Testis (tissue), 3 donors: ENCODE measurements around the gene AKAP8L. TPM values are rescaled to one million over a fixed set of nuclear protein-coding genes. Genes with fewer than 3 reads are reported as not detected.

Experiments used
- DNase-seq: peaks from one replicate; pipeline ENCODE4 v3.0.0-alpha.2; 2019
- H3K27ac ChIP-seq, 2 donors: fragments of 200-600 bp; sonication (generic); one replicate each; pipeline ENCODE4 v1.5.1; 2019
- H3K27me3 ChIP-seq: fragments of 200-600 bp; sonication (generic); one replicate; pipeline ENCODE4 v1.5.1; 2019
- H3K36me3 ChIP-seq: fragments of 200-600 bp; sonication (generic); one replicate; pipeline ENCODE4 v1.5.1; 2017; ENCODE audit warnings: low read depth; ENCODE audit errors: missing control alignments
- H3K4me1 ChIP-seq: fragments of 200-600 bp; sonication (generic); one replicate; pipeline ENCODE4 v1.5.1; 2019
- H3K4me3 ChIP-seq, 2 donors: fragments of 200-600 bp; sonication (generic); one replicate each; pipeline ENCODE4 v1.5.1; 2017 to 2019
- H3K9me3 ChIP-seq: fragments of 200-600 bp; sonication (generic); one replicate; pipeline ENCODE4 v1.5.1; 2017
- POLR2A ChIP-seq: fragments of 450-650 bp; IDR thresholded peaks from one replicate; pipeline ENCODE4 v1.6.1; 2017; ENCODE audit warnings: antibody characterized with exemption, mild to moderate bottlenecking, moderate library complexity
- WGBS, 2 donors: methylation state at CpG; one replicate each; pipeline ENCODE4 v1.1.5; 2018; 5-methylcytosine and 5-hydroxymethylcytosine counted together
- intact Hi-C: fragments of 100-400 bp; cut with DNase I; formaldehyde crosslinking; loops from one replicate; pipeline ENCODE4 v1.15.1; 2023; ENCODE audit warnings: low total_unique reads
- polyA plus RNA-seq: library from polyadenylated mRNA; stranded (reverse); fragments of 350-450 nt; fragmentation: Illumina TruSeq; extraction: RNeasy Lipid Tissue Mini Kit (QIAGEN cat#74804); gene quantifications from one replicate; pipeline ENCODE4 v1.2.3, GENCODE V29; 2014; ENCODE audit warnings: low read depth, low replicate concordance; ENCODE audit not compliant: insufficient read depth
- total RNA-seq, 2 donors: library from RNA; depleted of rRNA; stranded (reverse); fragments of >200 nt; gene quantifications; one replicate each; pipeline ENCODE4 v1.2.3, GENCODE V29; 2016
- TF ChIP-seq, protein P1 (sequence below), 3 experiments: fragments of 450-650 bp in 2 of 3; fragments of 200-600 bp in 1 of 3; sonication (generic) in 1 of 3; IDR thresholded peaks; one replicate each; pipeline ENCODE4 v1.5.1; 2016 to 2019; ENCODE audit warnings: antibody characterized with exemption in 3 of 3, mild to moderate bottlenecking in 2 of 3, moderate library complexity in 1 of 3

The AKAP8L gene
- total and polyA plus RNA-seq, 3 donors from 2014 or later, result 131 to 399 (median 334) TPM

DNA sequence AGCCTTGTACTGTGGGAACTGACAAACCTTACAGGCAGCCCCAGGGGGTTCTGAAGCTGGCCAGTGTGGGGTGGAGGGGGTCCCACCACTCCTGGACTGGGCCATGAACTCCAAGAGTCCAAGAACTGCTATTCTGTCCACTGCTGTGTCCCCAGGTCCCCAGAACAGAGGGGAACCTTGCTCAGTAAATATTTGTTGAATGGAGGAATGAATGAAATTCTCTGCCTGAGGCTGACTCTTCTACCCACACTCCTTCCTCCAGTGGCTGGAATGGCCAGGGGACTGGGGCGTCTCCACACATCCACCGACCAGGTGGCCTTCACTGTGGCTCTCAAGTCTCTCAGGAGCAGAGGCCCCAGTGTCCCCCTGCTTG is 19.3 kb upstream of the AKAP8L start:
- no peak for DNase-seq
- Histone ChIP-seq H3K27me3 (no peaks in the 10 kb centered on the region), H3K36me3 (no peaks in the 10 kb centered on the region), H3K4me1 (peaks cover 6% of the 10 kb centered on the region), H3K9me3 (no peaks in the 10 kb centered on the region), H3K4me3 (no peak overlapping the region), H3K27ac (no peak overlapping the region)
- WGBS, 2 donors, result 87 to 92% methylated on average over 2 of the region's 2 CpGs
- intact Hi-C loops, result loop anchor here (10.0 kb wide), 1 partner anchor 173 kb away; no protein-coding TSS in a partner anchor
- TF ChIP-seq POLR2A, result no peak

- Histone ChIP-seq H3K9me3 (no peaks in the 10 kb centered on the region), H3K27me3 (no peaks in the 10 kb centered on the region), H3K4me3 (no peak overlapping the region), H3K36me3 (no peaks in the 10 kb centered on the region), H3K4me1 (peaks cover 6% of the 10 kb centered on the region), H3K27ac (no peak overlapping the region)
- 86 to 87% methylated on average over 10 of the region's 10 CpGs for WGBS, 2 donors
- no peak for DNase-seq
- TF ChIP-seq, protein P1, sequence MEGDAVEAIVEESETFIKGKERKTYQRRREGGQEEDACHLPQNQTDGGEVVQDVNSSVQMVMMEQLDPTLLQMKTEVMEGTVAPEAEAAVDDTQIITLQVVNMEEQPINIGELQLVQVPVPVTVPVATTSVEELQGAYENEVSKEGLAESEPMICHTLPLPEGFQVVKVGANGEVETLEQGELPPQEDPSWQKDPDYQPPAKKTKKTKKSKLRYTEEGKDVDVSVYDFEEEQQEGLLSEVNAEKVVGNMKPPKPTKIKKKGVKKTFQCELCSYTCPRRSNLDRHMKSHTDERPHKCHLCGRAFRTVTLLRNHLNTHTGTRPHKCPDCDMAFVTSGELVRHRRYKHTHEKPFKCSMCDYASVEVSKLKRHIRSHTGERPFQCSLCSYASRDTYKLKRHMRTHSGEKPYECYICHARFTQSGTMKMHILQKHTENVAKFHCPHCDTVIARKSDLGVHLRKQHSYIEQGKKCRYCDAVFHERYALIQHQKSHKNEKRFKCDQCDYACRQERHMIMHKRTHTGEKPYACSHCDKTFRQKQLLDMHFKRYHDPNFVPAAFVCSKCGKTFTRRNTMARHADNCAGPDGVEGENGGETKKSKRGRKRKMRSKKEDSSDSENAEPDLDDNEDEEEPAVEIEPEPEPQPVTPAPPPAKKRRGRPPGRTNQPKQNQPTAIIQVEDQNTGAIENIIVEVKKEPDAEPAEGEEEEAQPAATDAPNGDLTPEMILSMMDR (IDR thresholded peaks at IDR 0.05), result peak in 1 of 3 experiments; percentile 12
- no peak for TF ChIP-seq POLR2A
- intact Hi-C loops, result loop anchor here (10.0 kb wide), 1 partner anchor 173 kb away; no protein-coding TSS in a partner anchor
These were observed 18.8 kb upstream of the AKAP8L start for GRCh38 chr19:15437355-15438123.

- Histone ChIP-seq H3K27ac (no peak overlapping the region), H3K27me3 (no peaks in the 10 kb centered on the region), H3K4me3 (no peak overlapping the region), H3K36me3 (no peaks in the 10 kb centered on the region), H3K9me3 (no peaks in the 10 kb centered on the region), H3K4me1 (peaks cover 6% of the 10 kb centered on the region)
- intact Hi-C loops, result loop anchor here (10.0 kb wide), 1 partner anchor 172 kb away; no protein-coding TSS in a partner anchor
- TF ChIP-seq, protein P1 (IDR thresholded peaks at IDR 0.05), result no peak
- TF ChIP-seq POLR2A, result no peak
- WGBS, 2 donors, result 90 to 92% methylated on average over 4 to 15 of the region's 15 CpGs
- DNase-seq, result no peak
These were observed 18.0 kb upstream of the AKAP8L start for GRCh38 chr19:15436826-15437110.

DNA sequence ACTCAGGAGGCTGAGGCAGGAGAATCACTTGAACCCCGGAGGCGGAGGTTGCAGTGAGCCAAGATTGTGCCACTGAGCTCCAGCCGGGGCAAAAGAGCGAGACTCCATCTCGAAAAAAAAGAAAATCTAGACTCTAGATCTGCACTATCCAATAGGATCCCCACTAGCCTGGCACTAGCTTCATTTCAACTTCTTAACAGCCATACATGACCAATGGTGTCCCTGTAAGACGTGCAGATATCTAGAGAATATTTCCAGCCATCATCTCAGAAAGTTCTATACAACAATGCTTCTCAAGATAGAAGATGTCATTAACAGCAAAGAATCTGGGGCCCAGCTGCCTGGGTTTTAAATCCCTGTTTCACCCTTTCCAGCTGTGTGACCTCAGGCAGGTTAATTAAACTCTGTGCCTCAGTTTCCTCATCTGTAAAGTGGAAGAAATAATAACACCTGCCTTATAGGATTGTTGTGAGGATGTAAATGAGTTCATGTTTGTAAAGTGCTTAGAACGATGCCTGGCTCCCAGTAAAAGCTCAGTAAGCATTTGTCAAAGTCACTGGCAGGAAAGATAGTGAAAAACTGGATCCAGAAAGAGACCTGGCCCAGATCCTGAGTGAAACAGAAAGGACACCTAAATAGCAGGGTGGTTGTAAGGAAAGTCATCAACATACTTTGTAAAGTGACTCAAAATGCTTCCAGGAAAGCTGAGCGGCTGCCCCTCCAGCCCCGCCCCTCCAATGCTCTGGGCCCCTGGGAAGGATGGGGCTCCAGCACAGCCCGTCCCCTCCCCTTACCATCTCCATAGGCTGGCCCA is 17.4 kb upstream of the AKAP8L start:
- no peak overlapping the region for H3K4me3 ChIP-seq
- no peaks in the 10 kb centered on the region for H3K9me3 ChIP-seq
- H3K36me3 ChIP-seq, result no peaks in the 10 kb centered on the region
- WGBS, 2 donors, result 87 to 90% methylated on average over 10 of the region's 10 CpGs
- no peak for DNase-seq
- H3K27me3 ChIP-seq, result no peaks in the 10 kb centered on the region
- intact Hi-C loops, result loop anchor here (10.0 kb wide), 1 partner anchor 171 kb away; no protein-coding TSS in a partner anchor
- TF ChIP-seq, protein P1 (IDR thresholded peaks at IDR 0.05), result no peak
- TF ChIP-seq POLR2A, result no peak
- H3K27ac ChIP-seq, result no peak overlapping the region
- H3K4me1 ChIP-seq, result peaks cover 9% of the 10 kb centered on the region

DNA sequence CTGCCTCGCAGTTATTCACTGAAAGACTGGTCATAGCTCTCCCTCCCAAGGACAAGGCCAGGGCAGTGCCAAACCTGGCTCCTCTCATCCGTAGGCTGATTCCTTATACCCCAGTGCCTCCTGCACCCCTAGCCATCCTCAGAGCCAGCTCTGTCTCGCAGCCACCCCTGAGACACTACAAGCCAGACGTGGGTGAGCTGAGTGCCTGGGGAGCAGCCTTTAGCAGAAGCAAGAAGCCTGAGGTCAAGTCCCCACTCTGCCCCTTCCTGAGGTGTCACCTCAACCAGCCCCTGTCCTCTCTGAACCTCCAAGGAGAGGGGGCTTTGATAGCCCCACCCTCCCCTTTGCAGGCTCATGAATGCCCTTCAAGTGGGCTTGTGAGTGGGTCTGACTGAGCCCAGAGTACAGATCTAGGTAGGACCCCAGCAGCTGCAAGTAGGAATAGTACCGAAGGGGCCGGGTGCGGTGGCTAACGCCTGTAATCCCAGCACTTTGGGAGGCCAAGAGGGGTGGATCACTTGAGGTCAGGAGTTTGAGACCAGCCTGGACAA is 14.8 kb upstream of the AKAP8L start:
- intact Hi-C loops, result loop anchor here (10.0 kb wide), 1 partner anchor 169 kb away; no protein-coding TSS in a partner anchor
- TF ChIP-seq, protein P1 (IDR thresholded peaks at IDR 0.05), result no peak
- TF ChIP-seq POLR2A, result no peak
- Histone ChIP-seq H3K4me3 (peak overlapping the region; percentile 68 to 77), H3K36me3 (no peaks in the 10 kb centered on the region), H3K4me1 (peaks cover 18% of the 10 kb centered on the region), H3K27ac (peak overlapping the region; percentile 71 to 82), H3K9me3 (no peaks in the 10 kb centered on the region), H3K27me3 (no peaks in the 10 kb centered on the region)
- no peak for DNase-seq
- 30 to 55% methylated on average over 8 of the region's 8 CpGs for WGBS, 2 donors
